Natural killer cell (primary cell): ENCODE data around the gene PDE4B. TPM values are rescaled to one million over a fixed set of nuclear protein-coding genes. Genes with fewer than 3 reads are reported as not detected.

Experiments used
- ATAC-seq, 3 donors: fragments of 150-1000 bp in 2 of 3; fragments of 200-7000 bp in 1 of 3; cut with Tn5 transposase; 1 replicate in 1 of 3; 2 replicates in 2 of 3; pipeline ENCODE4 v1.10.0; 2021; ENCODE audit warnings: mild to moderate bottlenecking in 2 of 3, moderate library complexity in 2 of 3
- DNase-seq, 2 donors: peaks; one replicate each; pipeline versions ENCODE4 v3.0.0 to v3.0.0-alpha.2; 2013 to 2021; ENCODE audit warnings: mixed read lengths in 1 of 2
- H3K27ac ChIP-seq: one replicate; pipeline ENCODE4 v1.5.1; 2013; ENCODE audit warnings: mild to moderate bottlenecking, low read length
- H3K27me3 ChIP-seq: one replicate; pipeline ENCODE4 v1.6.1; 2013; ENCODE audit warnings: low read length; ENCODE audit not compliant: control insufficient read depth, insufficient read depth
- H3K36me3 ChIP-seq: one replicate; pipeline ENCODE4 v1.6.1; 2013; ENCODE audit warnings: low read length; ENCODE audit not compliant: control insufficient read depth, insufficient read depth
- H3K4me1 ChIP-seq: one replicate; pipeline ENCODE4 v1.6.1; 2013; ENCODE audit warnings: low read length; ENCODE audit not compliant: control insufficient read depth, insufficient read depth
- H3K4me3 ChIP-seq: one replicate; pipeline ENCODE4 v1.5.1; 2013; ENCODE audit warnings: low read length
- H3K9me3 ChIP-seq: one replicate; pipeline ENCODE4 v1.6.1; 2013; ENCODE audit warnings: low read length; ENCODE audit not compliant: control insufficient read depth, insufficient read depth
- H3K27ac Mint-ChIP-seq, 2 donors: one replicate each; pipeline ENCODE4 v1.8.0; 2022; ENCODE audit warnings: mild to moderate bottlenecking in 2 of 2, mixed read lengths in 2 of 2, moderate library complexity in 1 of 2
- H3K27me3 Mint-ChIP-seq, 2 donors: one replicate each; pipeline ENCODE4 v1.8.0; 2022; ENCODE audit warnings: low read depth in 2 of 2, mixed read lengths in 2 of 2
- H3K36me3 Mint-ChIP-seq: one replicate; pipeline ENCODE4 v1.8.0; 2022; ENCODE audit warnings: mixed read lengths
- H3K4me1 Mint-ChIP-seq, 2 donors: one replicate each; pipeline ENCODE4 v1.8.0; 2022; ENCODE audit warnings: mixed read lengths in 2 of 2
- H3K4me3 Mint-ChIP-seq: one replicate; pipeline ENCODE4 v1.8.0; 2022; ENCODE audit warnings: mild to moderate bottlenecking, moderate library complexity, mixed read lengths
- H3K9me3 Mint-ChIP-seq, 2 donors: one replicate each; pipeline ENCODE4 v1.8.0; 2022; ENCODE audit warnings: mixed read lengths in 2 of 2
- WGBS: methylation state at CpG from one replicate; pipeline ENCODE4 v1.1.7; 2013; ENCODE audit warnings: missing lambda C conversion rate; ENCODE audit not compliant: insufficient coverage; 5-methylcytosine and 5-hydroxymethylcytosine counted together
- intact Hi-C: fragments of 100-400 bp; cut with micrococcal nuclease; formaldehyde crosslinking; loops from one replicate; pipeline ENCODE4 v1.14.2; 2022
- total RNA-seq, 4 donors: library from RNA; stranded (reverse); fragments of 120-200 nt in 1 of 4; gene quantifications; one replicate each; pipeline versions ENCODE4 v1.2.3 to v1.2.4, GENCODE V29; 2013 to 2022
- TF ChIP-seq, protein P1 (sequence below): fragments of 200-600 bp; IDR thresholded peaks from one replicate; pipeline ENCODE4 v1.8.0; 2022; ENCODE audit warnings: antibody characterized with exemption

Gene PDE4B
- total RNA-seq, 3 donors from 2014 or later (not counting 1 experiment from before 2014, with no cell fraction given) = 18.0 to 42.4 (median 25.5) TPM

DNA sequence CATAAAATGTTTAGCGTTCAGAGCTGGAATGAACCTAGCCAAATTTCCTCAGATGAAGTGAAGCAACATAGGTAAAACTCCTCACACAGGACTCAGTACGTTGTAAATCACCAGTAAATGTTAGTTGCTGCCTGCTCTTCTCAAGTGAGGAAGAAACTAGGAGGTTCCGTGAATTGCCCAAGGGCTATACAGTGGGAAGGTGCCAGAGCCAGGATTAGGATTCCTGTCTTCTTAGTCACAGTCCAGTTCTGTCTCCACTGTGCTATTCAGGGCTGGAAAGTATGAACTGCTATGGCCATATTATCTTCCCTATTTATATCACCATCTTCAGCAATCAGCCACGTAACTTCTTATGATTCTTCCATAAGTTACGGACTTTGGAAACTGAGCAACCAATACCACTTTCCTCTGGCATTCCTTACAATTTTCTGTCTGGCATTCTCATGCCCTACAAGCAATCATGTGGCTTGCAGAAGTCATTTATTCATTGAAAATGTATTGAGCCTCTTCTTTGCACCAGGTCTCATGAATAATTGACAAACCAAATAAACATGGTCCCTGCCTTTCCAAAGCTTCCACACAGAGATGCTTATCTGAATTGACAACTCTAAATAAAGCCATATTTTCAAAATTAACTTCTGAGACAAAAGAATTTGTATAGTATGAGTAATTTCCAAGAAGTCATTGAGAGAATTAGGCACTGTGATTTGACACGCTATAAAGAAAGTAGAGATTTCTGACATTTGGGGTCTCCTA is 469.7 kb downstream of the PDE4B start:
- Mint-ChIP-seq H3K27ac (no peak overlapping the region), H3K27me3 (peaks cover 0 to 9% of the 10 kb centered on the region in 2 donors), H3K4me3 (no peak overlapping the region), H3K9me3 (no peaks in the 10 kb centered on the region), H3K4me1 (no peaks in the 10 kb centered on the region), H3K36me3 (no peaks in the 10 kb centered on the region)
- no peaks in the 10 kb centered on the region for H3K36me3 ChIP-seq
- WGBS = 96% methylated on average over 6 of the region's 6 CpGs
- H3K27me3 ChIP-seq = no peaks in the 10 kb centered on the region
- no peaks in the 10 kb centered on the region for H3K9me3 ChIP-seq
- TF ChIP-seq, protein P1, sequence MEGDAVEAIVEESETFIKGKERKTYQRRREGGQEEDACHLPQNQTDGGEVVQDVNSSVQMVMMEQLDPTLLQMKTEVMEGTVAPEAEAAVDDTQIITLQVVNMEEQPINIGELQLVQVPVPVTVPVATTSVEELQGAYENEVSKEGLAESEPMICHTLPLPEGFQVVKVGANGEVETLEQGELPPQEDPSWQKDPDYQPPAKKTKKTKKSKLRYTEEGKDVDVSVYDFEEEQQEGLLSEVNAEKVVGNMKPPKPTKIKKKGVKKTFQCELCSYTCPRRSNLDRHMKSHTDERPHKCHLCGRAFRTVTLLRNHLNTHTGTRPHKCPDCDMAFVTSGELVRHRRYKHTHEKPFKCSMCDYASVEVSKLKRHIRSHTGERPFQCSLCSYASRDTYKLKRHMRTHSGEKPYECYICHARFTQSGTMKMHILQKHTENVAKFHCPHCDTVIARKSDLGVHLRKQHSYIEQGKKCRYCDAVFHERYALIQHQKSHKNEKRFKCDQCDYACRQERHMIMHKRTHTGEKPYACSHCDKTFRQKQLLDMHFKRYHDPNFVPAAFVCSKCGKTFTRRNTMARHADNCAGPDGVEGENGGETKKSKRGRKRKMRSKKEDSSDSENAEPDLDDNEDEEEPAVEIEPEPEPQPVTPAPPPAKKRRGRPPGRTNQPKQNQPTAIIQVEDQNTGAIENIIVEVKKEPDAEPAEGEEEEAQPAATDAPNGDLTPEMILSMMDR = no peak
- ATAC-seq (no peak), DNase-seq (no peak)
- peaks cover 2% of the 10 kb centered on the region for H3K4me1 ChIP-seq
- no peak overlapping the region for H3K27ac ChIP-seq
- no peak overlapping the region for H3K4me3 ChIP-seq
- intact Hi-C loops = no loop called here

DNA sequence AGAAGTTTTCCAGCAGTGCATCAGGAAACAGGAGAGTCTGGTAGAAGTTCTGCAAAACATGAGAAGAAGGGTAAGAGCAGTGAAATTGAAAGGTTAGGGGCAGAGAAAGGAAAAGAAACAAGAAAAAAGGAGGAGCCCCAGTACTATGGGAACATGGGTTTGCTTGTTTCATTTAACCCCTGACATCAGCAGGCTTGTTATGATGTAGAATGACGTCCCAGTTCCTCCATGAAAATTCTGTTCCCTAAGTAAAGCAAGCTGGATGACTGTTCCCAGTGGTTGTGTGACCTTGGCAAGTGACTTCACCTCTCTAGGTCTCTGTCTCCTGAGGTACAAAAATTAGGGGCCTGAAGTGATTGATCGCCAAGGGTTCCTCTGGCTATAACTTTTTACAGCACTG is 472.6 kb downstream of the PDE4B start:
- Mint-ChIP-seq H3K27me3 (peaks cover 0 to 6% of the 10 kb centered on the region in 2 donors), H3K4me1 (no peaks in the 10 kb centered on the region), H3K9me3 (no peaks in the 10 kb centered on the region), H3K4me3 (no peak overlapping the region), H3K36me3 (no peaks in the 10 kb centered on the region), H3K27ac (no peak overlapping the region)
- intact Hi-C loops = no loop called here
- no peaks in the 10 kb centered on the region for H3K36me3 ChIP-seq
- H3K9me3 ChIP-seq = no peaks in the 10 kb centered on the region
- no peak overlapping the region for H3K4me3 ChIP-seq
- no peak for ATAC-seq
- H3K27me3 ChIP-seq = no peaks in the 10 kb centered on the region
- no peak for DNase-seq
- H3K4me1 ChIP-seq = peaks cover 2% of the 10 kb centered on the region
- TF ChIP-seq, protein P1 = no peak
- WGBS = 91% methylated on average over 2 of the region's 2 CpGs
- no peak overlapping the region for H3K27ac ChIP-seq

DNA sequence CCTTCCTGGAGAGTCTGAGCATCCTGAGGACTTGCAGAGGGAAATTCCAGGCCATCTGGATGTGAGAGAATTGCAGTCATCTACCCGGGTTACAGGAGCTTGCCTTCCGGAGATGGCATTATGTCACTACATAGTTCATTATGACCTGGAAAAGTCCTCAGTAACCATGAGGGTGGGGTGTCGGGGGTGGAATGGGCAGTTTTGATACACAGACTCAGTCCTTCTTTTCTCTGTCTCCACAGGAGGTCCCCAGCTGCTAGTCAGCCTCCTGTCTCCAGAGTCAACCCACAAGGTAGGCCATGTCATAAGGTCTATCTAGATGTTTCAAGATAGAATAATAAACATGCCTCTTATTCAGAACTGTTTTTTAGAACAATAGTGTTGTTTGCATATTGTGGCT is 473.1 kb downstream of the PDE4B start:
- H3K36me3 Mint-ChIP-seq = no peaks in the 10 kb centered on the region
- Histone ChIP-seq H3K4me3 (no peak overlapping the region), H3K9me3 (no peaks in the 10 kb centered on the region), H3K4me1 (peaks cover 1% of the 10 kb centered on the region), H3K27me3 (no peaks in the 10 kb centered on the region), H3K36me3 (no peaks in the 10 kb centered on the region), H3K27ac (no peak overlapping the region)
- intact Hi-C loops = no loop called here
- no peaks in the 10 kb centered on the region for H3K9me3 Mint-ChIP-seq
- no peak overlapping the region for H3K4me3 Mint-ChIP-seq
- DNase-seq = no peak
- 82% methylated on average over 3 of the region's 3 CpGs for WGBS
- no peak overlapping the region for H3K27ac Mint-ChIP-seq
- H3K27me3 Mint-ChIP-seq = peaks cover 0 to 5% of the 10 kb centered on the region in 2 donors
- no peaks in the 10 kb centered on the region for H3K4me1 Mint-ChIP-seq
- TF ChIP-seq, protein P1 = no peak
- no peak for ATAC-seq

DNA sequence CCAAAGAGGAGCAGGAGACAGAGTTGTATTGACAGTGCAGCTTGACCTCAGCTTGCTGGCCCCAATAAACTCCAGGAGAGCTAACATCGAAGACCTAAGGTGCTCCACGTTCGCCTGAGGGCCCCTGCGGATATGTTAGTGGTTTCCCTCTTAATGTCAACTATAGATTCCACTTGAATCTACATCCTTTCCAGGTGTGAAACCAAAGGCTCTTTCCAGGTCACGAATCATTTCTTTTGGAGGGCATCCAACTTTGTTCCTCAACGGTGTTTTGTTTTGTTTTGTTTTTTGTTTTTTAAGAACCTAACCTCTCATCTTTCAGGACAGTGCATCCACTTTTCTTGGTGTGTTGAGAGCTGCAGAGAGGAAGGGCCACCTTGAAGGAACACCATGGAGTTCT is 473.7 kb downstream of the PDE4B start:
- H3K4me3 ChIP-seq = no peak overlapping the region
- H3K27ac ChIP-seq = no peak overlapping the region
- Mint-ChIP-seq H3K4me3 (no peak overlapping the region), H3K4me1 (no peaks in the 10 kb centered on the region), H3K27me3 (peaks cover 0 to 5% of the 10 kb centered on the region in 2 donors), H3K27ac (no peak overlapping the region), H3K9me3 (no peaks in the 10 kb centered on the region), H3K36me3 (no peaks in the 10 kb centered on the region)
- TF ChIP-seq, protein P1 = no peak
- H3K9me3 ChIP-seq = no peaks in the 10 kb centered on the region
- 61% methylated on average over 4 of the region's 6 CpGs for WGBS
- DNase-seq (no peak), ATAC-seq (no peak)
- H3K36me3 ChIP-seq = no peaks in the 10 kb centered on the region
- intact Hi-C loops = no loop called here
- H3K27me3 ChIP-seq = no peaks in the 10 kb centered on the region
- no peaks in the 10 kb centered on the region for H3K4me1 ChIP-seq
